Measurements from ENCODE around the gene EPDR1.
"Not testable (repeated sequence)": the region's sequence is repeated elsewhere in the genome, so short reads cannot be mapped to it uniquely, and the experiment has no call there.

Gene EPDR1

GRCh38 chr7:37928878-37929277, 8.4 kb downstream of the EPDR1 start:
- no peak for DNase-seq (ENCODE audit: low spot score)

- peak; percentile 67 for DNase-seq (ENCODE audit: low spot score)
Observed at GRCh38 chr7:37930226-37930948, 9.9 kb downstream of the EPDR1 start.

GRCh38 chr7:37932543-37932942, 12.1 kb downstream of the EPDR1 start:
- no peak for DNase-seq (ENCODE audit: low spot score)

GRCh38 chr7:37933018-37933566, 12.7 kb downstream of the EPDR1 start:
- no peak for DNase-seq (ENCODE audit: low spot score)

- peak; percentile 46 for DNase-seq (ENCODE audit: low spot score)
Observed at GRCh38 chr7:37942934-37943610, 22.6 kb downstream of the EPDR1 start.

- DNase-seq (ENCODE audit: low spot score), result no peak
Observed at GRCh38 chr7:37943905-37944736, 23.7 kb downstream of the EPDR1 start.

GRCh38 chr7:37944737-37945054, 24.3 kb downstream of the EPDR1 start:
- DNase-seq (ENCODE audit: low spot score), result no peak

- DNase-seq (ENCODE audit: low spot score), result no peak
Observed at GRCh38 chr7:37945336-37945735, 24.9 kb downstream of the EPDR1 start.

- no peak for DNase-seq (ENCODE audit: low spot score)
Observed at GRCh38 chr7:37947138-37947940, 26.9 kb downstream of the EPDR1 start.

- no peak for DNase-seq (ENCODE audit: low spot score)
Observed at GRCh38 chr7:37947941-37948210, 27.4 kb downstream of the EPDR1 start.

GRCh38 chr7:37952240-37952639, 31.8 kb downstream of the EPDR1 start:
- no peak for DNase-seq (ENCODE audit: low spot score)

- DNase-seq (ENCODE audit: low spot score), result not testable (repeated sequence)
Observed at GRCh38 chr7:37954217-37954616, 33.8 kb downstream of the EPDR1 start.

GRCh38 chr7:37956791-37957190, 36.4 kb downstream of the EPDR1 start:
- DNase-seq (ENCODE audit: low spot score), result no peak

GRCh38 chr7:37957221-37957970, 37.0 kb downstream of the EPDR1 start:
- no peak for DNase-seq (ENCODE audit: low spot score)

GRCh38 chr7:37960483-37960882, 40.0 kb downstream of the EPDR1 start:
- DNase-seq (ENCODE audit: low spot score), result no peak

GRCh38 chr7:37961251-37961650, 40.8 kb downstream of the EPDR1 start:
- DNase-seq (ENCODE audit: low spot score), result no peak

- no peak for DNase-seq (ENCODE audit: low spot score)
Observed at GRCh38 chr7:37964196-37964595, 43.8 kb downstream of the EPDR1 start.

GRCh38 chr7:37970211-37970610, 49.8 kb downstream of the EPDR1 start:
- DNase-seq (ENCODE audit: low spot score), result no peak

- no peak for DNase-seq (ENCODE audit: low spot score)
Observed at GRCh38 chr7:37971491-37971890, 51.1 kb downstream of the EPDR1 start.

- DNase-seq (ENCODE audit: low spot score), result no peak
Observed at GRCh38 chr7:37973915-37974314, 53.5 kb downstream of the EPDR1 start.

GRCh38 chr7:37974711-37975110, 54.3 kb downstream of the EPDR1 start:
- DNase-seq (ENCODE audit: low spot score), result no peak

Data from cerebellar cortex (tissue), 1 donor.